ENCODE data around the gene PIWIL1. TPM values are rescaled to one million over a fixed set of nuclear protein-coding genes. Genes with fewer than 3 reads are reported as not detected.

The PIWIL1 gene
- total and polyA plus RNA-seq, 2 experiments from 2014 or later: not detected

- H3K36me3 Mint-ChIP-seq (ENCODE audit: low read depth): peaks cover 38% of the 10 kb centered on the region
- H3K4me1 ChIP-seq (ENCODE audit: insufficient read depth): no peaks in the 10 kb centered on the region
- H3K4me3 Mint-ChIP-seq: no peak overlapping the region
- H3K27me3 ChIP-seq (ENCODE audit: insufficient read depth): no peaks in the 10 kb centered on the region
- H3K9me3 Mint-ChIP-seq: peaks cover 100% of the 10 kb centered on the region
- no peak overlapping the region for H3K4me2 ChIP-seq
- H3K9me2 ChIP-seq (ENCODE audit: insufficient read depth): 0 out of 2 replicates have a peak, but pooled peaks cover 4% of the 10 kb centered on the region
- no peaks in the 10 kb centered on the region for H4K20me1 ChIP-seq (replicated peaks; ENCODE audit: insufficient read depth)
- no peak overlapping the region for H3K27ac Mint-ChIP-seq
- no peaks in the 10 kb centered on the region for H3F3A ChIP-seq (replicated peaks; ENCODE audit: low read depth)
- DNase-seq (ENCODE audit: low spot score) (no peak), ATAC-seq (no peak)
- no peaks in the 10 kb centered on the region for H3K36me3 ChIP-seq (ENCODE audit: insufficient read depth)
- peaks cover 15% of the 10 kb centered on the region for H3K27me3 Mint-ChIP-seq (ENCODE audit: insufficient read depth, low read depth, poor library complexity)
- TF ChIP-seq CREB1 (CRISPR knock-in tag; IDR thresholded peaks at IDR 0.05; ENCODE audit: low read depth) (no peak), ZNF462 (CRISPR knock-in tag; IDR thresholded peaks at IDR 0.05) (no peak), CTCF (conservative IDR thresholded peaks at IDR 0.05; ENCODE audit: low read depth in 2 of 2) (no peak), STAT1 (IDR thresholded peaks at IDR 0.05; ENCODE audit: unreplicated experiment) (no peak), ZNF114 (CRISPR knock-in tag; IDR thresholded peaks at IDR 0.05) (no peak), JUNB (IDR thresholded peaks at IDR 0.05; ENCODE audit: unreplicated experiment) (no peak), ETS1 (IDR thresholded peaks at IDR 0.05) (no peak), EZH2phosphoT487 (IDR thresholded peaks at IDR 0.05; ENCODE audit: unreplicated experiment) (no peak), POLR2AphosphoS5 (IDR thresholded peaks at IDR 0.05; ENCODE audit: low read depth) (no peak), REST (IDR thresholded peaks at IDR 0.05; ENCODE audit: unreplicated experiment) (no peak), EZH2 (IDR thresholded peaks at IDR 0.05; ENCODE audit: low read depth, unreplicated experiment) (no peak), ZNF331 (CRISPR knock-in tag; IDR thresholded peaks at IDR 0.05; ENCODE audit: low read depth) (no peak), NANOG (IDR thresholded peaks at IDR 0.05; ENCODE audit: borderline replicate concordance) (no peak)
- H3K4me1 Mint-ChIP-seq: no peaks in the 10 kb centered on the region
- no peak overlapping the region for H3K27ac ChIP-seq (ENCODE audit: low read depth)
- H2AFZ ChIP-seq: no peak overlapping the region
- H3K79me2 ChIP-seq (replicated peaks; ENCODE audit: insufficient read depth): no peaks in the 10 kb centered on the region
- H3K4me3 ChIP-seq: no peak overlapping the region
These were observed 39.2 kb upstream of the PIWIL1 start for GRCh38 chr12:130298322-130299021.
